Keratinocyte (primary cell): Measurements from ENCODE around the gene MAIP1.

Experiments used
- CTCF ChIP-seq, 3 experiments: IDR thresholded peaks in 1 of 3; conservative IDR thresholded peaks in 1 of 3; optimal IDR thresholded peaks in 1 of 3; 2 replicates in 2 of 3; 3 replicates in 1 of 3; pipeline versions ENCODE3 to v1.5.1; 2011; ENCODE audit warnings: low read length in 3 of 3, mild to moderate bottlenecking in 3 of 3, moderate library complexity in 2 of 3, control low read depth in 1 of 3, inconsistent platforms in 1 of 3; ENCODE audit not compliant: insufficient read depth in 2 of 3; ENCODE audit errors: extremely low read depth in 1 of 3
- EZH2 ChIP-seq: IDR thresholded peaks from one replicate; pipeline ENCODE4 v1.6.1; 2012; ENCODE audit warnings: inconsistent platforms, mild to moderate bottlenecking, low read length, moderate library complexity

GRCh38 chr2:199966976-199967375 is 11.6 kb downstream of the MAIP1 start:
- no peak for TF ChIP-seq CTCF (optimal IDR thresholded peaks at IDR 0.05 in 1 of 3, IDR thresholded peaks at IDR 0.05 in 1 of 3, conservative IDR thresholded peaks at IDR 0.05 in 1 of 3; ENCODE audit: extremely low read depth in 1 of 3, insufficient read depth in 2 of 3, low read length in 3 of 3)
- no peak for TF ChIP-seq EZH2
